ENCODE results near the gene PIAS1.

DNA sequence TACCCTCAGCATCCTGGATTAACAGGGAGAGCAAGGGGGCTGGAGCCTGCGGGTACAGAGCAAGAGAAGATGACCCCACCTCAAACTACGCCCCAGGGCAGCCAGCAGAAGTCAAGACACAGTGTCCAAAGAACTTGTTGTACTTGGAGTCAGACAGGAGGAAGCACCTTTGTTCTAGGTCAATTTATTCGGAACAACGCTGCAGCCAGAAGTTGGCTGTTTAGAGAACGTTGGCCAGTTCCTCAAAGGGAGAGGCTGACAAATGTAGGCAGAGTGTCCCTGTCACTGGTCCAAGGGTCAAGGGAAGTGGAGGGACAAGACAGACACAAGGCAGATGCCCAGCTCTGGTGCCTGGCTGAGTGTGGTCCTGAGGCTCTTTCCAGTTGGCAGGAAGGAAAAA lies 32.1 kb upstream of the PIAS1 start:
- TF ChIP-seq, protein P1, sequence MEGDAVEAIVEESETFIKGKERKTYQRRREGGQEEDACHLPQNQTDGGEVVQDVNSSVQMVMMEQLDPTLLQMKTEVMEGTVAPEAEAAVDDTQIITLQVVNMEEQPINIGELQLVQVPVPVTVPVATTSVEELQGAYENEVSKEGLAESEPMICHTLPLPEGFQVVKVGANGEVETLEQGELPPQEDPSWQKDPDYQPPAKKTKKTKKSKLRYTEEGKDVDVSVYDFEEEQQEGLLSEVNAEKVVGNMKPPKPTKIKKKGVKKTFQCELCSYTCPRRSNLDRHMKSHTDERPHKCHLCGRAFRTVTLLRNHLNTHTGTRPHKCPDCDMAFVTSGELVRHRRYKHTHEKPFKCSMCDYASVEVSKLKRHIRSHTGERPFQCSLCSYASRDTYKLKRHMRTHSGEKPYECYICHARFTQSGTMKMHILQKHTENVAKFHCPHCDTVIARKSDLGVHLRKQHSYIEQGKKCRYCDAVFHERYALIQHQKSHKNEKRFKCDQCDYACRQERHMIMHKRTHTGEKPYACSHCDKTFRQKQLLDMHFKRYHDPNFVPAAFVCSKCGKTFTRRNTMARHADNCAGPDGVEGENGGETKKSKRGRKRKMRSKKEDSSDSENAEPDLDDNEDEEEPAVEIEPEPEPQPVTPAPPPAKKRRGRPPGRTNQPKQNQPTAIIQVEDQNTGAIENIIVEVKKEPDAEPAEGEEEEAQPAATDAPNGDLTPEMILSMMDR (conservative IDR thresholded peaks at IDR 0.05 in 1 of 2, IDR thresholded peaks at IDR 0.05 in 1 of 2; ENCODE audit: extremely low read depth in 1 of 2, insufficient read depth in 1 of 2, low read depth in 1 of 2, low read length in 2 of 2) = no peak
- TF ChIP-seq EZH2 (IDR thresholded peaks at IDR 0.05; ENCODE audit: borderline replicate concordance, low read length) = no peak
